Superior temporal gyrus (tissue), 1 donor: Measurements from ENCODE around the gene GABRP.
"Not testable (repeated sequence)": the region's sequence is repeated elsewhere in the genome, so short reads cannot be mapped to it uniquely, and the experiment has no call there.

Experiments used
- DNase-seq: peaks from one replicate; pipeline ENCODE4 v3.0.0-alpha.2; 2016; ENCODE audit errors: extremely low spot score

GABRP gene

DNA sequence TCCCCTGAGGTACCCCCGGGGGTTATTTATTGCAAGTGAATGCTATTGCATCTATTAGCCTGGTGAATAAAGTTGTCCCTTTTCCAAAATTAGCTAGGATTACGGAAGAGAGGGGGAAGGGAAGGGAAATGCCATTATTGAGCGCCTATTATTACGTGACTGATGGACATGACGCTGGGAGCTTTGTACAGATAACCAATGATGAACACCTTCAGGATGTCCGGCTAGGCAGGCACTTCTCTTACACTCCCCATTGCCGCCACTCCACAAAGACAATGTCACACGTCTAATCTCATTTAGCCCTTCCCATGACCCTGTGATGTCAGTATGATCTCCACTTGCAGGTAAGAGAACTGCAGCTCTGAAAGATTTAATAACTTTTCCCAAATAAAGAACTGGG lies 9.4 kb downstream of the GABRP start:
- DNase-seq, result no peak

DNA sequence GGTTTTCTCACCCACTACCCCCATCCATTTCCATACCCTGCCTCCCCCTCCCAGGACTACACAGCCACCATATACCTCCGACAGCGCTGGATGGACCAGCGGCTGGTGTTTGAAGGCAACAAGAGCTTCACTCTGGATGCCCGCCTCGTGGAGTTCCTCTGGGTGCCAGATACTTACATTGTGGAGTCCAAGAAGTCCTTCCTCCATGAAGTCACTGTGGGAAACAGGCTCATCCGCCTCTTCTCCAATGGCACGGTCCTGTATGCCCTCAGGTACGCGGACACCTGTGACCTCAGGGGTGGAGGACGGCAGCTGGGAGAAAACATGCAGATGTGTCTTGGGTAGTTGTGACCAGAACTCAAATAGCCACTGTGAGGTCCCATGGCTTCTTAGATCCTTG lies 11.6 kb downstream of the GABRP start:
- no peak for DNase-seq

DNA sequence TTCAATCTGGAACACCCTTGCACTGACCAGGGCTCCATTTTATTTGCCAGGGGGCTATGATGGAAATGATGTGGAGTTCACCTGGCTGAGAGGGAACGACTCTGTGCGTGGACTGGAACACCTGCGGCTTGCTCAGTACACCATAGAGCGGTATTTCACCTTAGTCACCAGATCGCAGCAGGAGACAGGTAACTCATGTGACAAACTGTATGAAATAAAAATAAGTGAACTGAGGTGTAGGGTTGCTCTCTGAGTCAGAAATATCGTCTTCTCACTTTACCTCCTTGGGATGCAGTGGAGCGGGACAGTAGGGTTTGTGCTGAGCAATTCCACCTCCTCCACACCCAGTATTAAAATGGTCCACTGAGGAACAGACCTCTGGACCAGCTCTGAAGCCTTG lies 22.1 kb downstream of the GABRP start:
- no peak for DNase-seq

DNA sequence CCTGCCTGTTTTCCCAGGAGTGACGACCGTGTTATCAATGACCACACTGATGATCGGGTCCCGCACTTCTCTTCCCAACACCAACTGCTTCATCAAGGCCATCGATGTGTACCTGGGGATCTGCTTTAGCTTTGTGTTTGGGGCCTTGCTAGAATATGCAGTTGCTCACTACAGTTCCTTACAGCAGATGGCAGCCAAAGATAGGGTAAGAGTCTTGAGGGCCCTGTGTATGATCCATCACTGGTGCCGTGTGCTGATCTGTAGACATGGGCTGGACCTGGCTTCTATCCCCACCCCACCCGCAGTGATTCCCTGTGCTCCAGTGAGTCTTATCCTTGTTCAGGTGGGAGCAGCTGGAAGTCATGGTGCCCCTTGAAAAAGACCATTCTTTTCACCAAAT lies 26.0 kb downstream of the GABRP start:
- DNase-seq, result peak; percentile 65

DNA sequence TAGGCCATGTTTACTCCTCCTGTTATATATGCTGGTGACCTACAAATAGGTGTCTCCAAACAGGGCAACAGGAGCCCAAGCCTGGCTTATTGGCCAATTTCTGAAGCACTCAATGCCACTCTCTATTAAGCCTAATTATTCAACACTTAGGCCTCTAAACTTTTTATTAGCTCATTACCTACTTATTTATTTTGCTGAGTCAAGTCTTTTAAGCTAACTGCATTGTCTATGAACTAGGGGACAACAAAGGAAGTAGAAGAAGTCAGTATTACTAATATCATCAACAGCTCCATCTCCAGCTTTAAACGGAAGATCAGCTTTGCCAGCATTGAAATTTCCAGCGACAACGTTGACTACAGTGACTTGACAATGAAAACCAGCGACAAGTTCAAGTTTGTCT lies 28.2 kb downstream of the GABRP start:
- DNase-seq, result no peak

DNA sequence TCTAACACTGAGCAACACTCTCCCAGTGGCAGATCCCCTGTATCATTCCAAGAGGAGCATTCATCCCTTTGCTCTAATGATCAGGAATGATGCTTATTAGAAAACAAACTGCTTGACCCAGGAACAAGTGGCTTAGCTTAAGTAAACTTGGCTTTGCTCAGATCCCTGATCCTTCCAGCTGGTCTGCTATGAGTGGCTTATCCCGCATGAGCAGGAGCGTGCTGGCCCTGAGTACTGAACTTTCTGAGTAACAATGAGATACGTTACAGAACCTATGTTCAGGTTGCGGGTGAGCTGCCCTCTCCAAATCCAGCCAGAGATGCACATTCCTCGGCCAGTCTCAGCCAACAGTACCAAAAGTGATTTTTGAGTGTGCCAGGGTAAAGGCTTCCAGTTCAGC lies 29.7 kb downstream of the GABRP start:
- DNase-seq, result no peak

DNA sequence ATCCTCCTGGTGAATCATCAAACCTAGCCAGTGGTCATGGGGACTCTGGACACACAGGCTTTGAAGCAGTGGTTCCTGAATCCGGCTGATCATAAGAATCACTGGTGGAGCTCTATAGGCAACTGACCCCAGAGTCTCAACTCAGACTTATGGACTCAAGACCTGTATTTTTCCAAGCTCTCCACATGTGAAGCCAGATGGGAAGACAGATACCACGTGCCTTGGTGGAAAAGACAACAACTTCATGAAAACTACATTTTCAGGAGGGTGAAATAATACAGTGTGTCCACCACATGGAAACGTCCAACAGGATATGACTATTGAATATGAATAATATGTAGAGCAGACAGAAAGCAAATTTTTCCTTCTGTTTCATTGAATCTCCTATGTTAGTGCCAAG lies 33.7 kb downstream of the GABRP start:
- no peak for DNase-seq

DNA sequence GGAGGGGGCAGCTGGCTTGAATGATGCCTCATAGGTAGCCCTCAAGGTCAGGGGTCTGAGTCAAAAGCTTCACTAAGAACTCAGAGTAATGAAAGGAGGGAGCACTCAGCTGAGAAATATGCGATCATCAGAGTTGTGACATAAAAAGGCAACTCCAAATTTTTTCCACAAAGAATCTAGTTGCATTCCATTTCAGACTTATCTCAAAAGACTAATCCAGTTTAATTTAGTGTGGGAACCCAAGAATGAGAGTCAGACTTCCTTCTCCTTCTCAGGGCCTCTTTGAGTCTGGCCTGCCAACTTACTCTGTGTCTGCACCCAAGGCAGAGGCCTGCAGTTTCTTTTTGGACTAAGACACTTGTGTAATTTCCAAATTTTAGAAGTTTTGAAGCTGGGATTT lies 34.7 kb downstream of the GABRP start:
- no peak for DNase-seq

DNA sequence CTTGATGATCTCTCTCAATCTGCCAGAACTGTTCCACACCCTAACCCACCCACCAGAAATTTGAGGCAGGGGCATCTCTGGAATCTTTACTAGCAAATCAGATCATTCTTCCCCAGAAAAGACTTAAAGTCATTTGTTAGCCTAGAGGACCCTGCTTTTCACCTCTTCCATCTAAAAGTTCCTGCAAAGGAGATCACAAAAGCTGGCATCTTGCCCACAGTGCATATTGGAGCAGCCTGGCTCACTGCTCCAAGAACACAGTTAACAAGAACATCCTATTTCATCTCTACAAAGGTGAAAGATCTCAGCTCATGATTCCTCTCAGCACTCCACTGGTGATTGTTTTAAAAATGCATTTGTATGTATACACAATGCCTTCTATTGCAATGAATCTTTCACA lies 36.3 kb downstream of the GABRP start:
- DNase-seq, result no peak

DNA sequence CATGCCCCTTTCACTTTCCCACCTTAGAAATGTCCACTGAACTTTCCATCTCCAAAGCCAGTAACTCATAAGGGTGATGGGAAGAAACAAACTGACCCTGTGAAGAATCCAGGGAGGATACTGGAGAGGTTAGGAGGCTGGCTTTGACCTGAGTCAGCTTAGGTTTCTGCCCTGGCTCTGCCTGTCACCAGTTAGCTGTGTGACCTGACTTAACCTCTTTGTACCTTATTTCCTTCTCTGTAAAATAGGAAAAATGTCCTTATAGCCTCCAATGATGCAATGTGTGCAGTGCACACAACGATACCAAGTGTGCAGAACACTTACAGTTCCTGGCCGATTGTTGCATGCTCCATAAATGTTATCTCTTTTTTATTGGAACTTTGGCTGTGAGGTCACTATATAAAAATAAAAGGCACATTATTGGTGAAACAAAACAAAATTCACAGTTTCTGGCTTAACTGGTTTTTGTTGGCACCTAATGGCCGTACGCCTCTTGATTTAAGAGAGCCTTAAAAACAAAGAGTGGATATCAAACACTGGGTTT lies 37.8 kb downstream of the GABRP start:
- no peak for DNase-seq

DNA sequence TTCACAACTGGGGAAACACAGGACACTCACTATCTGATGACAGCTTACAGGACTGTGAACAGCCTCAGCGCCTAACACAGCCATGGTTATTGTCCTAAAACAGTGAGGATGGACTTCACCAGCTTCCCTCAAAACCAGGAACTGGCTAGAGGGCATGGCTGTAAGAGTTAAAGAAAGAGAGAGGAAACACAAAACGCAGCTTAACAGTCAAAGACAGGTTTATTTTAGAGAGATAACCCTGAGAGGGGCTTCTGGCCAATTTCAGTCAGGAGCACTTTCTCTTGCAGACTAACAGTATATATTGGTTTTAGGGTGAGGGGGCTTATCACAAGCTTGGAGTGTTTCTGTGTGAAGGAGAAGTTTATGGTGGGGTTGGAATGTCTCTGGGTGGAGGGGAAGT lies 42.6 kb downstream of the GABRP start:
- DNase-seq, result no peak

DNA sequence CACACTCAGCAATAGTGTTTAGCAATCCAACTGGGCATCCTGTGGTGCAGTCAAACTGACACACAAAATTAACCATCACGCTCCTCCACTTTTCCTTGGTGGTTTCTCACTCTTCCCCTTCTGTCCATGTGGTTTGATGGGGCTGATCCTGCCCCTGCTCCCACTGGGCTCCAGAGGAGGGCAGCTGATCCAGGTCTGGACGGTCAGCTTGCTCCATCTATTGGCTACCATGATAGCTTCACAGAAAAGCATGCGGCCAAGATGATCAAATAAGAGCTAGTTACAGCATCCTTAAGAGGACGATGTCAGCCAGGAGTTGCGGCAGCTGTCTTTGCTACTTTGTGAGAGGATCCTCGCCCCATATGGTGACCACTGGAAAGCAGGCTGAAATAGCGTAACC lies 48.7 kb downstream of the GABRP start:
- DNase-seq, result no peak

DNA sequence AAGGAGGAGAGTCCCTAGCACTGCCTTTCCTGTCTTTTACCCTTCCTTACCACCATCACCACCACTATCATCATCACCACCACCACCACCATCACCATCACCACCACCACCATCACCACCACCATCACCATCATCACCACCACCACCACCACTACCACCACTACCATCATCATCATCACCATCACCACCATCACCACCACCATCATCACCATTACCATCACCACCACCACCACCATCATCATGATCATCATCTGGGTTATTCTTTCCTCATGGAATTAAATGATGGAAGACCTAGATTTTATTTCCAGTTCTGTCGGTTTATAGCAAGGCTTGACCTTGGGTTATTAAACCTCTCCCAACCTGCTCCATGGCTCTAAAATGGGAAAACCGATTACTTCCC lies 50.5 kb downstream of the GABRP start:
- not testable (repeated sequence) for DNase-seq

DNA sequence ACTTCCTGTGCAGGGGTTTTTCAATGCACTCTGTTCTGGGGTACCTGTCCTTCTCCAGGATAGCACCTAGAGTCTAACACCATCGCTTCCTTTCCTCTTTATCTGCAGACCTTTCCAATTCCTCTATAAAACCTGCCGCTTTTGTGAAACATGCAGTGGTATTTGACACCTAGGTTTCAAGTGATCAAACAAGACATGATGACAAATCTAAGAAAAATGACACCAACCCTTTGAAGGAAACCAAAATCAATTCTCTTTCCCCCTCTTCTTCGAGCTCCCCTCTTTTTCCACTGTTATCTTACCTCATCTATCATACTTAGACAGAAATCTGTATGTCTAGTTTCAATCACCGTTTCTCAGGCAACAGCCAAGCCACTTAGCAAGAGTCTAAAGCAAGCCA lies 52.7 kb downstream of the GABRP start:
- DNase-seq, result no peak

DNA sequence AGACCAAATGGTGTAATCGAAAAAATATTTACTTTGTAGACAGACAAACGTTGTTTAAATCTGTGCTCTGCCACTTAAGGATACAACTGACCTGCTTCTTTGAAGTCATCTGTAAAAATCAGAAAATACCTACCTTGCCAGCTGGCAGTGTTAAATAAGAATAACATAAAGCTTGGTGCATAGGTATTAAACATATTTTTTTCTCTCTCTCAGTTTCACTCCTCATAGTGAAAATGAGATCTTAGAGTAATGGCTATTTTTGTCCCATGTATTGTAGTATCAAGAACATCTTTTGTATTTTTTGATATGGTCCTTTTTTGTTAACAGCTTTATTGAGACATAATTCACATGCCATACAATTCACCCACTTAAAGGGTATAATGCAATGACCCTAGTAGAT lies 60.3 kb downstream of the GABRP start:
- no peak for DNase-seq

DNA sequence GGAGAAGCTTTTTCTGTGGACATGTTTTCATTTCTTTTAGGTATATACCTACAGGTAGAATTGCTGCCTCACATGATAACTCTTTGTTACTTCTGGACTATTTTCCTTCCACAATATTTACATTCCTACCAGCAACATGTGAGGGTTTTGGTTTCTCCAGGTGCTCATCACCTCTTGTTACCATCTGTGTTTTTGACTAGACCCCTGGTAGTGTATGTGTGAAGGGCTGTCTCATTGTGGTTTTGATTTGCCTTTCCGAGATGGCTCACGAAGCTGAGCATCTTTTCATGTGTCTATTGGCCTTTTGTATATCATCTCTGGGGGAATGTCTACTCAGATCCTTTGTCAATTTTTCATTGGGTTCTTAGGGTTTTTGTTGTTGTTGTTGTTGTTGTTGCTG lies 61.1 kb downstream of the GABRP start:
- no peak for DNase-seq

DNA sequence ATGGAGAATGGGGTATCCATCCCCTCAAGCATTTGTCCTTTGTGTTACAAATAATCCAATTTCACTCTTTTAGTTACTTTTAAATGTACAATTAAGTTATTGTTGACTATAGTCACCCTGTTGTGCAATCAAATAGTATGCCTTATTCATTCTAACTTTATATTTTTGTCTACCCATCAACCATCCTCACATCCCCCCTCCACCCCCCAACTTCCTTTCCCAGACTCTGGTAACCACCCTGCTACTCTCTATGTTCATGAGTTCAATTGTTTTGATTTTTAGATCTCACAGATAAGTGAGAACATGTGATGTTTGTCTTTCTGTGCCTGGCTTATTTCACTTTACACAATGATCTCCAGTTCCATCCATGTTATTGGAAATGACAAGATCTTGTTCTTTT lies 62.9 kb downstream of the GABRP start:
- no peak for DNase-seq

DNA sequence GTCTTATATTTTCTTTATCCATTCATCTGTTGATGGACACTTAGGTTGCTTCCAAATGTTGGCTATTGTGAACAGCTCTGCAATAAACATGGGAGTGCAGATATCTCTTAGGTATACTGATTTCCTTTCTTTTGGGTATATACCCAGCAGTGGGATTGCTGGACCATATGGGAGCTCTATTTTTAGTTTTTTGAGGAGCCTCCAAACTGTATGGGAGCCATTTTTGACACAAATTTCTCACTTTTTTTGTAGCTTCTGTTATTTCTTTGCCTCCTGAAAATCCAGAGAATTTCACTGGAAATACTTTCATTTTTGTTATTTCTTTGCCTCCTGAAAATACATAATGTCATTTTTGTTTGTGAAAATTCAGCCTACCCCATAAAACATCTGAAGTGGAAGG lies 63.3 kb downstream of the GABRP start:
- DNase-seq, result no peak

DNA sequence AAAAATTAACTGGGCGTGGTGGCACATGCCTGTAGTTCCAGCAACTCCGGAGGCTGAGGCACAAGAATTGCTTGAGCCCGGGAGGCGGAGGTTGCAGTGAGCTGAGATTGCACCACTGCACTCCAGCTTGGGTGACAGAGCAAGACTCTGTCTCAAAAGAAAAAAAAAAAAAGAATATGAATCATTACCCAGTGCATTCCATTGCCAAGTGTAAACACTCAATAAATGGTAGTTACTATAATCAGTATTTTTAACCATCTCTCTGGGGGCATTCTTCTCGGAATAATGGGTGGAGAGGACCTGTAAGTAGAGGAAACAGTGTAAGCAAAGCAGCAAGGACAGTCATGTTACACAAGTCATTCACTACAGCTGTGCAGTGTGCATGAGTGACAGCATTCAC lies 64.5 kb downstream of the GABRP start:
- no peak for DNase-seq

DNA sequence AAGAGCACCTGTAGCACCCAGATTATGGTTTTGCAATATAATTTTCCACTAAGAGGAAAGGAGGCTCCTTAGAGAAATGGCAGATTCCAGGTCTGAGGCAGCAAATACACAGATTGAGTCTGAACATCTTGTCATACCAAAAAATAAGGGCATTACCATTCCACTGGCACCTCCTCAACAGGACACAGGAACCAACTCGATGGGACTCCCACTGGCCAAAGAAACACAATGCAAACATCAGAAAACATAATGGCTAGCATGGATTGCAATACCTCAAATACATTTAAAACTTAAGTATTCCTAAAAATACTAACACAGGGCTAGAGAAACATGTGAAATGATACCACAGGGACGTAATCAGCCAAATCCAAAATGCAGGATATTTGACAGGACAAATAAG lies 65.8 kb downstream of the GABRP start:
- DNase-seq, result no peak

DNA sequence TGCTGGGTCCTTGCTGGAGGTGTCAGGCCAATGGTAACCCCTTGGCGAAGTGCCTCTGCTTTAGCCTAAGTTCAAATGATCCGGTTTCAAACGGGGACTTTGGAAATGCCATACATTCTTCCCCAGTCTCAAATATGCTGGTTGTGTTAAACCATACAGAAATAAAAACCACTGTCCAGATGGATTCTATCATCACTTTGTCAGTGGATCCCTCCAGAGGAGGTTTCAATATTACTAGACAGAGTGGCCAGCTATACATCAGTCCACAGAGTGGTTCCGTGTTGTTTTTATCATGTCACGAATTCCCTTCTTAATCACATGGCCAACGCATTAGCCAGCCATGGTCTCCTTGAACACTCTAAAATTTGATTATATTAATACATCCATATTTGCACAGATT lies 71.0 kb downstream of the GABRP start:
- DNase-seq, result no peak

DNA sequence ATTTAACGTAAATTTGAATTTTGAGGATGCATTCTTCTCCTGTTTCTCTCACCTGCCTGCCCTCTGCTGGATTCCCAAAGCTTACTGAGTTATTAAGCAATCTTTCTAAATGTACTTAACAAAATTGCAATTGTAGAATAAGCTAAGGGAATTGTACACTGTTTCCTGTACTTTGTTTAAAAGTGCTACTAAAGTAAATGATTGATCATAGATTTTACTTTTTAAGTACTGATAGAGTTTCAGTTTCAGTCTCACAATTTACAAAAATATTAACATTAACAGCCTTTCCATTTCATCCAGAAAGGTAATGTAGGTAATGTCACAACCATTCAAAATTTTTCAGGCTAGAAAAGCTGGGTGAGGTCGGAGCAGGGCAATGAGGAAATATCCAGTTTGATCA lies 73.5 kb downstream of the GABRP start:
- no peak for DNase-seq

DNA sequence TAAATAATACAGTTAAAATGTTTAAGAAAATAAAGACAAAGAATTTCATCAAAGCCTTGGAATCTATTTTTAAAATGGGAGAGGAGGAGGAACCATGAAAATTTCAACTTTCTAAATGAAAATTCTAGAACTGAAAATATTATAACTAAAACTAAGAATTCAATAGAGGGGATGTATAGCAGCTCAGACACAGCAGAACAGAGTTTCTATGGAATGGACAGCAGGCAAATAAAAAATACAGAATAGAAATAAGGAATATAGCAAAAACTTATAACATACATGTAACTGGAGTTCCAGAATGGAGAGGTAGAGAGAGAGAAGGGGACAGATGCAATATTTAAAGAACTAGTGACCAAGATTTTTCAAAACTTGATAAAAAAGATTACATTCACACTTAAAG lies 76.9 kb downstream of the GABRP start:
- no peak for DNase-seq

DNA sequence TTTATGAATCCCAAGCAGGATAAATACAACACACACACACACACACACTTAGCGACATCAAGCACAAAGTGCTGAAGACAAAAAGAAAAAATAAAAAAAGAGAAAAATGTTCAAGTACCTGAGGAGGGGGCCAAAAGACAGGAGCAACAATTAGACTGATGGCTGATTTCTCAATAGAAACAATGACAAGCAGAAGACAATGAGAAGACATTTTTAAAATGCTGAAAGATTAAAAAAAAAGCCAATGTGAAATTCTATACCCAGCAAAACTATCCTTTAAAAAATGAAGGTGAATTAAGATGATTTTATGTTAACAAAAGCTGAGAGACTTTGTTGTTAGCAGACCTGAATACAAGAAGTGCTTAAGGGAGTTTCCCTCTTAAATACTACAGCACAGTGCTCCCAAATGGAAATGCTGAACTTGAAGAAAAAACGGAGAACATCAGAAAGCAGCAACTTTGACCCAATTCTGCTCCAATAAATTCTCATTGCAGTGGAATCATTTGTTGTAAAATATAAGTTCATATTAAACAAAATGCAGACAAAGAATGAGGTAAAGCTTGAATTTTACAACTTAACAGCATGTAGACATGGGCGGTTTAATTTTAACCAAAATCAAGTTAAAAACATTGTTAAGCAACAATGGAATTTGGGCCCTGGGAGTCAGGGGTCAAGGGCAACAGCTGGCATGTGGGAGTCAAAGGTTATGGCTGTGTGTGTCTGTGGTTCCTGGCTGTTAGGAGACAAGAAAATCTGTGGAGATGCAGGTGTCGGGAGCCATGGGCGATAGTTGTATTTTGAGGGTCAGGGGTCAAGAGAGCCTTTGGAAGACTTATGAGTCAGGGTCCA lies 77.5 kb downstream of the GABRP start:
- no peak for DNase-seq
